Prostate gland (tissue), 2 donors: ENCODE data around the gene MBNL1.

Source experiments
- CTCF ChIP-seq, 4 experiments: fragments of 200-600 bp in 2 of 4; fragments of 450-650 bp in 2 of 4; sonication (generic) in 2 of 4; IDR thresholded peaks; 1 replicate in 3 of 4; 2 replicates in 1 of 4; pipeline ENCODE4 v1.5.1; 2016 to 2019; ENCODE audit warnings: antibody characterized with exemption in 4 of 4, mild to moderate bottlenecking in 2 of 4, moderate library complexity in 2 of 4
- POLR2A ChIP-seq: fragments of 450-650 bp; IDR thresholded peaks from one replicate; pipeline ENCODE4 v1.6.1; 2016; ENCODE audit warnings: antibody characterized with exemption, mild to moderate bottlenecking
- POLR2AphosphoS5 ChIP-seq: sonication (generic); formaldehyde crosslinking; IDR thresholded peaks from one replicate; pipeline ENCODE4 v1.6.1; 2017; ENCODE audit warnings: antibody characterized with exemption

- TF ChIP-seq CTCF (IDR thresholded peaks at IDR 0.05), result no peak
- no peak for TF ChIP-seq POLR2AphosphoS5
- no peak for TF ChIP-seq POLR2A
These were observed 42.6 kb upstream of the MBNL1 start for GRCh38 chr3:152226176-152226575.
